ENCODE data around the gene PHACTR2. TPM values are rescaled to one million over a fixed set of nuclear protein-coding genes. Genes with fewer than 3 reads are reported as not detected.

The PHACTR2 gene
- total and polyA plus RNA-seq, 3 donors from 2014 or later: 18.3 to 121 (median 102) TPM

GRCh38 chr6:143680141-143680540, 2.4 kb downstream of the PHACTR2 start:
- Histone ChIP-seq H3K9me3 (no peaks in the 10 kb centered on the region), H3K36me3 (ENCODE audit: low read depth, missing control alignments) (no peaks in the 10 kb centered on the region), H3K4me1 (peaks cover 19% of the 10 kb centered on the region), H3K4me3 (peak overlapping the region; percentile 81 to 84), H3K27ac (peak overlapping the region; percentile 92 to 96), H3K27me3 (no peaks in the 10 kb centered on the region)
- WGBS, 2 donors: 36 to 42% methylated on average over 5 of the region's 5 CpGs
- no peak for TF ChIP-seq POLR2A (IDR thresholded peaks at IDR 0.05)
- TF ChIP-seq, protein P1, sequence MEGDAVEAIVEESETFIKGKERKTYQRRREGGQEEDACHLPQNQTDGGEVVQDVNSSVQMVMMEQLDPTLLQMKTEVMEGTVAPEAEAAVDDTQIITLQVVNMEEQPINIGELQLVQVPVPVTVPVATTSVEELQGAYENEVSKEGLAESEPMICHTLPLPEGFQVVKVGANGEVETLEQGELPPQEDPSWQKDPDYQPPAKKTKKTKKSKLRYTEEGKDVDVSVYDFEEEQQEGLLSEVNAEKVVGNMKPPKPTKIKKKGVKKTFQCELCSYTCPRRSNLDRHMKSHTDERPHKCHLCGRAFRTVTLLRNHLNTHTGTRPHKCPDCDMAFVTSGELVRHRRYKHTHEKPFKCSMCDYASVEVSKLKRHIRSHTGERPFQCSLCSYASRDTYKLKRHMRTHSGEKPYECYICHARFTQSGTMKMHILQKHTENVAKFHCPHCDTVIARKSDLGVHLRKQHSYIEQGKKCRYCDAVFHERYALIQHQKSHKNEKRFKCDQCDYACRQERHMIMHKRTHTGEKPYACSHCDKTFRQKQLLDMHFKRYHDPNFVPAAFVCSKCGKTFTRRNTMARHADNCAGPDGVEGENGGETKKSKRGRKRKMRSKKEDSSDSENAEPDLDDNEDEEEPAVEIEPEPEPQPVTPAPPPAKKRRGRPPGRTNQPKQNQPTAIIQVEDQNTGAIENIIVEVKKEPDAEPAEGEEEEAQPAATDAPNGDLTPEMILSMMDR (IDR thresholded peaks at IDR 0.05): no peak
- intact Hi-C loops (cut with DNase I; ENCODE audit: low total_unique reads): no loop called here
- DNase-seq: no peak

DNA sequence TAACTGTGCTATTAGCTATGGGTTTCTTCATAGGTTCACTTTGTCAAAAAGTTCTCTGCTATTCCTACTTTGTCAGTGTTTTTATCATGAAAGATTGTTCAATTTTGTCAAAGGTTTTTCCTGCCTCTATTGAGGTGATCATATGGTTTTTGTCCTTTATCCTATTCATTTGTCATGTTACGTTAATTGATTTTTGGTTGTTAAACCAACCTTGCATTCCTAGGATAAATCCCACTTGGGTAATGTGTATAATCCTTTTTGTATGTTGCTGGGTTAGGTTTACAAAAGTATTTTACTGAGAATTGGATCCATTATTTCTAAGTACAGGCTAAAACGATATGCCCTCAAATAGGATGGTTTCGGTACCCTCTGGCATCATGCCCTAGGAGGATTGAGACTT, 5.0 kb downstream of the PHACTR2 start:
- Histone ChIP-seq H3K4me3 (no peak overlapping the region), H3K9me3 (no peaks in the 10 kb centered on the region), H3K27me3 (no peaks in the 10 kb centered on the region), H3K27ac (no peak overlapping the region), H3K36me3 (ENCODE audit: low read depth, missing control alignments) (no peaks in the 10 kb centered on the region), H3K4me1 (peaks cover 7% of the 10 kb centered on the region)
- WGBS, 2 donors: 97 to 98% methylated on average over 3 of the region's 3 CpGs
- TF ChIP-seq, protein P1 (IDR thresholded peaks at IDR 0.05): no peak
- TF ChIP-seq POLR2A (IDR thresholded peaks at IDR 0.05): no peak
- intact Hi-C loops (cut with DNase I; ENCODE audit: low total_unique reads): no loop called here
- no peak for DNase-seq

- no peaks in the 10 kb centered on the region for H3K9me3 ChIP-seq
- intact Hi-C loops (cut with DNase I; ENCODE audit: low total_unique reads): no loop called here
- H3K4me1 ChIP-seq: peaks cover 7% of the 10 kb centered on the region
Measured at GRCh38 chr6:143684486-143684885, 6.7 kb downstream of the PHACTR2 start.

GRCh38 chr6:143685653-143686052, 7.9 kb downstream of the PHACTR2 start:
- Histone ChIP-seq H3K9me3 (no peaks in the 10 kb centered on the region), H3K27ac (no peak overlapping the region), H3K36me3 (ENCODE audit: low read depth, missing control alignments) (no peaks in the 10 kb centered on the region), H3K4me3 (no peak overlapping the region), H3K4me1 (peaks cover 15% of the 10 kb centered on the region), H3K27me3 (no peaks in the 10 kb centered on the region)
- DNase-seq: no peak
- WGBS, 2 donors: 95 to 96% methylated on average over 6 of the region's 6 CpGs
- no peak for TF ChIP-seq POLR2A (IDR thresholded peaks at IDR 0.05)
- TF ChIP-seq, protein P1 (IDR thresholded peaks at IDR 0.05): no peak
- intact Hi-C loops (cut with DNase I; ENCODE audit: low total_unique reads): no loop called here

More at GRCh38 chr6:143684486-143684885, 6.7 kb downstream of the PHACTR2 start:
- Histone ChIP-seq H3K4me3 (no peak overlapping the region), H3K36me3 (ENCODE audit: low read depth, missing control alignments) (no peaks in the 10 kb centered on the region), H3K27me3 (no peaks in the 10 kb centered on the region), H3K27ac (no peak overlapping the region)
- 61 to 71% methylated on average over 1 of the region's 1 CpG for WGBS, 2 donors
- DNase-seq: no peak
- no peak for TF ChIP-seq POLR2A (IDR thresholded peaks at IDR 0.05)
- TF ChIP-seq, protein P1 (IDR thresholded peaks at IDR 0.05): no peak

GRCh38 chr6:143687591-143687990, 9.8 kb downstream of the PHACTR2 start:
- WGBS, 2 donors: 39 to 53% methylated on average over 1 of the region's 1 CpG
- Histone ChIP-seq H3K27ac (peak overlapping the region in 1 of 2 donors; percentile 68), H3K4me1 (peaks cover 23% of the 10 kb centered on the region), H3K27me3 (no peaks in the 10 kb centered on the region), H3K9me3 (no peaks in the 10 kb centered on the region), H3K4me3 (no peak overlapping the region), H3K36me3 (ENCODE audit: low read depth, missing control alignments) (no peaks in the 10 kb centered on the region)
- DNase-seq: no peak
- intact Hi-C loops (cut with DNase I; ENCODE audit: low total_unique reads): no loop called here
- no peak for TF ChIP-seq POLR2A (IDR thresholded peaks at IDR 0.05)
- TF ChIP-seq, protein P1 (IDR thresholded peaks at IDR 0.05): no peak

All from testis (tissue), 3 donors.